ENCODE data around the gene REXO4. TPM values are rescaled to one million over a fixed set of nuclear protein-coding genes. Genes with fewer than 3 reads are reported as not detected.

REXO4 gene
- total and polyA plus RNA-seq, 10 of the 15 experiments (the other 5 are each of a cell fraction or from before 2014, with no cell fraction given) = 2.7 to 43.9 (median 30.5) TPM

- TF ChIP-seq BCLAF1 (IDR thresholded peaks at IDR 0.05) (no peak), ETV6 (conservative IDR thresholded peaks at IDR 0.05 in 1 of 2, IDR thresholded peaks at IDR 0.05 in 1 of 2; ENCODE audit: borderline replicate concordance in 1 of 2, low read depth in 1 of 2) (no peak), CBX3 (IDR thresholded peaks at IDR 0.05; ENCODE audit: borderline replicate concordance, low read depth) (no peak), ZBTB4 (CRISPR knock-in tag; IDR thresholded peaks at IDR 0.05) (no peak)
Measured at GRCh38 chr9:133455936-133456335, 38.1 kb upstream of the REXO4 start (continued).

- Histone ChIP-seq H3K4me2 (ENCODE audit: control insufficient read depth, insufficient read depth) (no peak overlapping the region), H3K36me3 (ENCODE audit: control insufficient read depth in 2 of 2, insufficient read depth in 2 of 2, low read length in 1 of 2) (no peaks in the 10 kb centered on the region), H3K27ac (ENCODE audit: control insufficient read depth, insufficient read depth) (no peak overlapping the region), H3K9ac (ENCODE audit: control insufficient read depth, insufficient read depth, low read length) (no peak overlapping the region), H2AFZ (ENCODE audit: control insufficient read depth, low read depth, low read length) (no peak overlapping the region), H3K79me2 (ENCODE audit: control insufficient read depth, insufficient read depth, low read length) (no peaks in the 10 kb centered on the region), H3K9me3 (replicated peaks; ENCODE audit: control insufficient read depth, insufficient read depth, low read length) (no peaks in the 10 kb centered on the region), H4K20me1 (ENCODE audit: control insufficient read depth, insufficient read depth) (no peaks in the 10 kb centered on the region), H3K4me1 (ENCODE audit: control insufficient read depth, insufficient read depth, low read length) (no peaks in the 10 kb centered on the region; the same call in 1 of the 2 replicates), H3K4me3 (no peak overlapping the region), H3K27me3 (replicated peaks in 1 of 2; ENCODE audit: control insufficient read depth in 2 of 2, insufficient read depth in 2 of 2, low read length in 1 of 2) (no peaks in the 10 kb centered on the region; a peak in 2 of 4 replicates)
- ChIA-PET POLR2A (no interaction called here), CTCF (no interaction called here), RAD21 (ENCODE audit: unreplicated experiment) (no interaction called here), SMC1A (ENCODE audit: uncharacterized antibody, unreplicated experiment) (no interaction called here)
- intact Hi-C loops (cut with micrococcal nuclease; ENCODE audit: unreplicated experiment) (no loop called here), in situ Hi-C loops (cut with MboI) (no loop called here)
- BruUV-seq (replicated peaks) = no TSS peak
- ATAC-seq (no peak), FAIRE-seq (no peak), DNase-seq (ENCODE audit: low read depth, low spot score) (no peak)
- TF ChIP-seq ATF2 (IDR thresholded peaks at IDR 0.05; ENCODE audit: low read length) = no peak
- no peak for TF ChIP-seq PBX3 (IDR thresholded peaks at IDR 0.05; ENCODE audit: insufficient replicate concordance, low read depth, low read length)
- 32% methylated on average over 11 of the region's 20 CpGs for WGBS (ENCODE audit: insufficient coverage, insufficient replicate concordance, low lambda C conversion rate, missing lambda C conversion rate)
Measured at GRCh38 chr9:133454943-133455673, 37.3 kb upstream of the REXO4 start.

Data from GM12878 (cell line).